K562 (cell line): ENCODE measurements around the gene PRR9. TPM values are rescaled to one million over a fixed set of nuclear protein-coding genes. Genes with fewer than 3 reads are reported as not detected.

ENCODE experiments used
- ATAC-seq: fragments of 200-7000 bp; cut with Tn5 transposase; 3 replicates; pipeline ENCODE4 v1.9.1; 2020; ENCODE audit warnings: moderate library complexity
- BruUV-seq: library from RNA; stranded (reverse); fragments of 400-500 nt; replicated peaks from 2 replicates; lab custom pipeline; 2021; lab: Mats Ljungman, UMichigan
- CTCF ChIA-PET: fragments of 300-600 bp; formaldehyde crosslinking; extraction: SDS; loops from one replicate; lab custom pipeline; 2021; ENCODE audit warnings: low intra/inter-chr PET ratio; lab: Yijun Ruan, JAX
- POLR2A ChIA-PET: fragments of 300-600, 350-650 bp; sonication (Branson Sonifier 250); formaldehyde crosslinking; extraction: SDS; loops from one replicate; lab custom pipeline; 2021; ENCODE audit warnings: antibody characterized with exemption, inconsistent platforms; lab: Yijun Ruan, JAX
- DNase-seq, 4 experiments: peaks; one replicate each; pipeline versions ENCODE4 v3.0.0 to v3.0.0-alpha.2; 2011 to 2018; ENCODE audit warnings: low spot score in 3 of 4, mixed read lengths in 3 of 4; ENCODE audit errors: extremely low read depth in 1 of 4
- FAIRE-seq: peaks from 2 replicates; lab custom pipeline; 2011; peaks lifted over from hg19 to GRCh38; lab: Jason Lieb, UNC
- H2AFZ ChIP-seq: 2 replicates; pipeline ENCODE4 v1.6.0; 2011; ENCODE audit warnings: low read depth, low read length, control low read depth, inconsistent platforms
- H3K27ac ChIP-seq: fragments of 200-600 bp; 3 replicates; pipeline ENCODE4 v1.8.0; 2011; ENCODE audit warnings: low read depth, mild to moderate bottlenecking, control low read depth, inconsistent platforms, low read length, moderate library complexity, mixed read lengths; ENCODE audit errors: extremely low read depth
- H3K27me3 ChIP-seq, 2 experiments: fragments of 300-600 bp in 1 of 2; 2 replicates in 1 of 2; 3 replicates in 1 of 2; pipeline versions ENCODE4 v1.6.0 to v1.8.0; 2011; ENCODE audit warnings: inconsistent platforms in 2 of 2, low read length in 2 of 2, mild to moderate bottlenecking in 1 of 2, mixed read lengths in 1 of 2, moderate library complexity in 1 of 2; ENCODE audit not compliant: control insufficient read depth in 2 of 2, insufficient read depth in 2 of 2
- H3K36me3 ChIP-seq: fragments of 300-600 bp; 3 replicates; pipeline ENCODE4 v1.8.0; 2011; ENCODE audit warnings: mild to moderate bottlenecking, low read length, inconsistent platforms; ENCODE audit not compliant: control insufficient read depth, insufficient read depth
- H3K4me1 ChIP-seq, 2 experiments: fragments of 200-600 bp in 1 of 2; replicated peaks in 1 of 2; 2 replicates in 1 of 2; 3 replicates in 1 of 2; pipeline versions ENCODE4 v1.5.1 to v1.8.0; 2011; ENCODE audit warnings: inconsistent platforms in 2 of 2, low read length in 2 of 2, mild to moderate bottlenecking in 1 of 2, mixed read lengths in 1 of 2, moderate library complexity in 1 of 2; ENCODE audit not compliant: control insufficient read depth in 2 of 2, insufficient read depth in 2 of 2
- H3K4me2 ChIP-seq: 2 replicates; pipeline ENCODE4 v1.6.1; 2011; ENCODE audit warnings: low read length, control low read depth, inconsistent platforms, mixed read lengths; ENCODE audit not compliant: insufficient read depth
- H3K4me3 ChIP-seq: fragments of 200-600 bp; sonication (generic), shearing (Covaris generic); 2 replicates; pipeline ENCODE4 v1.5.1; 2016; ENCODE audit warnings: control low read depth, inconsistent platforms
- H3K79me2 ChIP-seq: fragments of 200-600 bp; 3 replicates; pipeline ENCODE4 v1.8.0; 2011; ENCODE audit warnings: low read length, inconsistent platforms; ENCODE audit not compliant: control insufficient read depth, insufficient read depth
- H3K9ac ChIP-seq, 2 experiments: 2 replicates each; pipeline versions ENCODE4 v1.6.0 to v1.6.1; 2011; ENCODE audit warnings: low read depth in 2 of 2, low read length in 2 of 2, control low read depth in 1 of 2, inconsistent platforms in 1 of 2, mild to moderate bottlenecking in 1 of 2, mixed read lengths in 1 of 2; ENCODE audit not compliant: insufficient read depth in 1 of 2
- H3K9me1 ChIP-seq: one replicate; pipeline ENCODE4 v1.6.0; 2011; ENCODE audit warnings: inconsistent platforms, mild to moderate bottlenecking, low read length, moderate library complexity; ENCODE audit not compliant: control insufficient read depth, insufficient read depth
- H3K9me3 ChIP-seq: replicated peaks from 2 replicates; pipeline ENCODE4 v1.5.1; 2011; ENCODE audit warnings: low read depth, low read length, inconsistent platforms; ENCODE audit not compliant: control insufficient read depth, insufficient read depth
- H4K20me1 ChIP-seq: replicated peaks from 2 replicates; pipeline ENCODE4 v1.6.1; 2011; ENCODE audit warnings: low read length, inconsistent platforms, mixed read lengths; ENCODE audit not compliant: control insufficient read depth, insufficient read depth
- CHD4 ChIP-seq: fragments of 200-600 bp; sonication (generic); IDR thresholded peaks from 3 replicates; pipeline ENCODE4 v1.6.1; 2012; ENCODE audit warnings: low read depth, mild to moderate bottlenecking, mixed read lengths, low read length, inconsistent platforms; ENCODE audit not compliant: insufficient read depth, insufficient replicate concordance, poor library complexity, severe bottlenecking
- FOXJ2 ChIP-seq: fragments of 200-800 bp; sonication (Bioruptor generic); IDR thresholded peaks from 2 replicates; pipeline ENCODE4 v1.6.1; 2016; ENCODE audit warnings: missing genetic modification characterization, missing compliant biosample characterization
- GABPB2 ChIP-seq: fragments of 250-450 bp; sonication (Bioruptor Pico); conservative IDR thresholded peaks from 2 replicates; pipeline ENCODE4 v1.5.1; 2021; ENCODE audit warnings: mild to moderate bottlenecking
- HDAC2 ChIP-seq: fragments of 450-650 bp; IDR thresholded peaks from 2 replicates; pipeline ENCODE4 v1.6.1; 2016; ENCODE audit warnings: mild to moderate bottlenecking
- HNRNPH1 ChIP-seq: fragments of 200-400 bp; formaldehyde crosslinking; optimal IDR thresholded peaks from 2 replicates; pipeline ENCODE3; 2017; ENCODE audit warnings: low read depth, mild to moderate bottlenecking, low read length, moderate library complexity
- NFIC ChIP-seq: fragments of 450-650 bp; IDR thresholded peaks from 2 replicates; pipeline ENCODE4 v1.6.1; 2017; ENCODE audit warnings: mild to moderate bottlenecking, inconsistent platforms
- TBL1XR1 ChIP-seq, 2 experiments: IDR thresholded peaks; 2 replicates each; pipeline ENCODE4 v1.6.1; 2012; ENCODE audit warnings: improper control_type of control experiment in 2 of 2, low read length in 2 of 2, mild to moderate bottlenecking in 1 of 2
- THRAP3 ChIP-seq: fragments of 450-650 bp; IDR thresholded peaks from 2 replicates; pipeline ENCODE4 v1.6.1; 2016; ENCODE audit warnings: mild to moderate bottlenecking, inconsistent platforms, borderline replicate concordance
- USF2 ChIP-seq: sonication (generic); formaldehyde crosslinking; IDR thresholded peaks from 2 replicates; pipeline ENCODE4 v1.5.0; 2020; ENCODE audit warnings: missing genetic modification reagents
- ZNF644 ChIP-seq: fragments of 200-800 bp; sonication (Bioruptor generic); IDR thresholded peaks from 2 replicates; pipeline ENCODE4 v1.6.1; 2016; ENCODE audit warnings: low read depth, missing genetic modification characterization, missing compliant biosample characterization
- ZZZ3 ChIP-seq: fragments of 450-650 bp; IDR thresholded peaks from 2 replicates; pipeline ENCODE4 v1.6.1; 2016; ENCODE audit warnings: antibody characterized with exemption, mild to moderate bottlenecking, moderate library complexity
- WGBS: fragments of 100-300 bp; shearing (Covaris generic); methylation state at CpG from one replicate; pipeline ENCODE4 v1.1.6; 2016; ENCODE audit warnings: low coverage, mixed read lengths; ENCODE audit not compliant: insufficient coverage; ENCODE audit errors: missing lambda C conversion rate; 5-methylcytosine and 5-hydroxymethylcytosine counted together
- in situ Hi-C: fragments of 300-500 bp; cut with MboI; formaldehyde crosslinking; loops from 4 replicates; pipeline ENCODE4 v1.15.0; 2018; ENCODE audit warnings: inconsistent platforms, mixed read lengths
- intact Hi-C: fragments of 100-400 bp; cut with micrococcal nuclease; formaldehyde crosslinking; loops from 2 replicates; pipeline ENCODE4 v1.14.2; 2022
- polyA plus RNA-seq, 8 experiments: library from polyadenylated mRNA; depleted of rRNA in 4 of 8; stranded (reverse) in 5 of 8; unstranded in 3 of 8; fragments of >200 nt; fragmentation: Nextera tagmentation in 2 of 8; fragmentation: Illumina TruSeq in 1 of 8; extraction: Ambion mirVana in 2 of 8; extraction: Trizol in 1 of 8; gene quantifications; 2 replicates each; pipeline versions ENCODE4 v1.2.1 to v1.2.3, GENCODE V29; 2011 to 2014; ENCODE audit warnings: inconsistent platforms in 1 of 8, missing spikeins in 1 of 8
- total RNA-seq, 7 experiments: library from RNA; depleted of rRNA in 6 of 7; stranded (reverse); fragments of >200 nt in 6 of 7; fragmentation: Illumina TruSeq in 2 of 7; extraction: Trizol in 2 of 7; gene quantifications; 2 replicates each; pipeline versions ENCODE4 v1.2.1 to v1.2.3, GENCODE V29; 2011 to 2021; ENCODE audit warnings: low replicate concordance in 1 of 7

Gene PRR9
- total and polyA plus RNA-seq, 9 of the 15 experiments (the other 6 are each of a cell fraction or from before 2014, with no cell fraction given), result 0.14 to 1.4 (median 0.24) TPM; not detected in 1

DNA sequence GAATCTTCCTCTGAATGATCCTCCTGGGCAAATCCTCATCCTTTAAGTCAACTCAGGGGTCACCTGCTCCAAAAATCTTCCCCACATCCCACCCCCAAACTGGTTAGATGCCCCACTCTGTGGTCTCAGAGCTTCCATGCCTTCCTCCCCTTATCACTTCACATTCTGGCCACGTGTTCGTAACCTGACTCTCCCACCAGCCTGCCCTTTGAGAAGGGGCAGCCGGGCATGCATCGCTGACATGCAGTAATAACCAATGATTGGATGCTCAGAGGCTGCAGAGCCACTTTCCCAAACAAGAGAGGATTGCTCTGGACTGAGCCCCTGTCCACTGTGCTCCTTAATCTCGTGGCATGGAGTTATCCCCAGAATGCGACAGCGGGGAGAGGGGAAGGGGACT is 7.2 kb upstream of the PRR9 start:
- 0% methylated on average over 7 of the region's 7 CpGs for WGBS
- FAIRE-seq (no peak), DNase-seq (no peak)
- no peaks in the 10 kb centered on the region for H3K79me2 ChIP-seq
- peaks cover 0 to 17% of the 10 kb centered on the region in 2 experiments; a peak in 4 of 5 replicates for H3K27me3 ChIP-seq
- H3K9me3 ChIP-seq, result no peaks in the 10 kb centered on the region
- in situ Hi-C loops, result no loop called here
- no peak overlapping the region for H3K4me3 ChIP-seq
- no peaks in the 10 kb centered on the region for H3K4me1 ChIP-seq
- no peak overlapping the region for H3K27ac ChIP-seq
- H4K20me1 ChIP-seq, result no peaks in the 10 kb centered on the region; the same call in 1 of the 2 replicates
- no TSS peak for BruUV-seq
- POLR2A ChIA-PET, result interaction anchor here (0.6 kb wide), 1 partner anchor 305 kb away, joined by 6 read pairs; no protein-coding TSS in a partner anchor
- intact Hi-C loops, result no loop called here
- no peak for TF ChIP-seq ZNF644 (tag)
- no peak for TF ChIP-seq GABPB2 (CRISPR knock-in tag)
- no peak for TF ChIP-seq HDAC2
- TF ChIP-seq CHD4, result no peak
- no peak for TF ChIP-seq NFIC
- TF ChIP-seq FOXJ2 (tag), result no peak
- TF ChIP-seq ZZZ3, result no peak
- TF ChIP-seq THRAP3, result no peak
- no peak for TF ChIP-seq USF2
- no peak for TF ChIP-seq HNRNPH1
- TF ChIP-seq TBL1XR1 (IDR thresholded peaks at IDR 0.05; ENCODE audit: low read length in 2 of 2), result no peak
- TF ChIP-seq, all 486 proteins: peak for 0
- H3K9me1 ChIP-seq, result no peaks in the 10 kb centered on the region
- no peak for ATAC-seq
- CTCF ChIA-PET, result interaction anchor here (0.6 kb wide), 1 partner anchor 12 kb away, joined by 3 read pairs; no protein-coding TSS in a partner anchor
- H2AFZ ChIP-seq, result no peak overlapping the region
- H3K36me3 ChIP-seq, result no peaks in the 10 kb centered on the region
- no peak overlapping the region for H3K4me2 ChIP-seq
- H3K9ac ChIP-seq, result no peak overlapping the region
